Right renal pelvis (tissue), 4 donors: ENCODE measurements around the gene RUNX3. TPM values are rescaled to one million over a fixed set of nuclear protein-coding genes. Genes with fewer than 3 reads are reported as not detected.
"Not testable (repeated sequence)": the region's sequence is repeated elsewhere in the genome, so short reads cannot be mapped to it uniquely, and the experiment has no call there.

Source experiments
- DNase-seq, 4 donors: peaks; one replicate each; pipeline ENCODE4 v3.0.0-alpha.2; 2013; ENCODE audit warnings: low read depth in 4 of 4, low spot score in 3 of 4, missing footprints in 1 of 4
- polyA plus RNA-seq, 4 donors: library from polyadenylated mRNA; unstranded; fragments of 120-200 nt; gene quantifications; one replicate each; pipeline ENCODE4 v1.2.1, GENCODE V29; 2013; ENCODE audit not compliant: insufficient read length in 4 of 4

Gene RUNX3
- polyA plus RNA-seq, 4 donors, result 0.39 to 0.52 (median 0.49) TPM

GRCh38 chr1:24891367-24891766 is 38.7 kb downstream of the RUNX3 start:
- DNase-seq, result not testable (repeated sequence)

- DNase-seq, result no peak
Measured at GRCh38 chr1:24890887-24891286, 39.2 kb downstream of the RUNX3 start.

GRCh38 chr1:24888971-24889676 is 41.0 kb downstream of the RUNX3 start:
- no peak for DNase-seq

GRCh38 chr1:24888061-24888970 is 41.8 kb downstream of the RUNX3 start:
- DNase-seq, result no peak

- no peak for DNase-seq
Measured at GRCh38 chr1:24886241-24886640, 43.8 kb downstream of the RUNX3 start.

GRCh38 chr1:24884751-24885150 is 45.3 kb downstream of the RUNX3 start:
- no peak for DNase-seq

GRCh38 chr1:24881034-24881433 is 49.0 kb downstream of the RUNX3 start:
- no peak for DNase-seq

- no peak for DNase-seq
Measured at GRCh38 chr1:24878775-24879742, 51.0 kb downstream of the RUNX3 start.

- DNase-seq, result no peak
Measured at GRCh38 chr1:24878045-24878444, 52.0 kb downstream of the RUNX3 start.

- no peak for DNase-seq
Measured at GRCh38 chr1:24875991-24876506, 54.0 kb downstream of the RUNX3 start.

- no peak for DNase-seq
Measured at GRCh38 chr1:24875257-24875656, 54.8 kb downstream of the RUNX3 start.

GRCh38 chr1:24874611-24875234 is 55.4 kb downstream of the RUNX3 start:
- no peak for DNase-seq

GRCh38 chr1:24874056-24874455 is 56.0 kb downstream of the RUNX3 start:
- DNase-seq, result no peak

- no peak for DNase-seq
Measured at GRCh38 chr1:24873148-24873547, 56.9 kb downstream of the RUNX3 start.

- no peak for DNase-seq
Measured at GRCh38 chr1:24872061-24872850, 57.8 kb downstream of the RUNX3 start.

GRCh38 chr1:24871306-24871901 is 58.7 kb downstream of the RUNX3 start:
- no peak for DNase-seq

- DNase-seq, result no peak
Measured at GRCh38 chr1:24870551-24871195, 59.4 kb downstream of the RUNX3 start.
